GM19438 (cell line): ENCODE data around the gene NEU1.
"Not testable (repeated sequence)": the region's sequence is repeated elsewhere in the genome, so short reads cannot be mapped to it uniquely, and the experiment has no call there.

Experiments
- ATAC-seq: cut with Tn5 transposase; IDR thresholded peaks from one replicate; pipeline ENCODE4 v1.9.1; 2021; ENCODE audit warnings: low read depth; ENCODE audit not compliant: unreplicated experiment

NEU1 gene

GRCh38 chr6:31875877-31876276, 13.3 kb upstream of the NEU1 start:
- ATAC-seq: no peak

GRCh38 chr6:31874836-31875572, 12.4 kb upstream of the NEU1 start:
- no peak for ATAC-seq

GRCh38 chr6:31874084-31874670, 11.6 kb upstream of the NEU1 start:
- ATAC-seq: no peak

GRCh38 chr6:31871046-31871659, 8.5 kb upstream of the NEU1 start:
- ATAC-seq: no peak

- ATAC-seq: no peak
Measured at GRCh38 chr6:31870385-31870921, 7.8 kb upstream of the NEU1 start.

- no peak for ATAC-seq
Measured at GRCh38 chr6:31869343-31869742, 6.7 kb upstream of the NEU1 start.

GRCh38 chr6:31868658-31868971, 6.0 kb upstream of the NEU1 start:
- ATAC-seq: not testable (repeated sequence)

GRCh38 chr6:31865205-31866118, 2.8 kb upstream of the NEU1 start:
- ATAC-seq: no peak

GRCh38 chr6:31864818-31865204, 2.2 kb upstream of the NEU1 start:
- ATAC-seq: no peak

GRCh38 chr6:31864123-31864562, 1.5 kb upstream of the NEU1 start:
- ATAC-seq: not testable (repeated sequence)

- ATAC-seq: no peak
Measured at GRCh38 chr6:31861919-31862343, 690 bp downstream of the NEU1 start.

GRCh38 chr6:31861150-31861549, 1.5 kb downstream of the NEU1 start:
- no peak for ATAC-seq

GRCh38 chr6:31860349-31860748, 2.3 kb downstream of the NEU1 start:
- no peak for ATAC-seq

GRCh38 chr6:31859923-31860322, 2.7 kb downstream of the NEU1 start:
- ATAC-seq: no peak

GRCh38 chr6:31858707-31859106, 3.9 kb downstream of the NEU1 start:
- no peak for ATAC-seq

- not testable (repeated sequence) for ATAC-seq
Measured at GRCh38 chr6:31857774-31858173, 4.8 kb downstream of the NEU1 start.

GRCh38 chr6:31851980-31852718, 10.5 kb downstream of the NEU1 start:
- ATAC-seq: not testable (repeated sequence)

GRCh38 chr6:31851485-31851832, 11.2 kb downstream of the NEU1 start:
- ATAC-seq: no peak

- ATAC-seq: no peak
Measured at GRCh38 chr6:31850765-31851484, 11.7 kb downstream of the NEU1 start.
